Aorta (tissue), 5 donors: ENCODE data around the gene CABP2. TPM values are rescaled to one million over a fixed set of nuclear protein-coding genes. Genes with fewer than 3 reads are reported as not detected.
"Not testable (repeated sequence)": the region's sequence is repeated elsewhere in the genome, so short reads cannot be mapped to it uniquely, and the experiment has no call there.

Source experiments
- ATAC-seq: fragments of 200-7000 bp; cut with Tn5 transposase; one replicate; pipeline ENCODE4 v1.9.1; 2022; ENCODE audit warnings: moderate library complexity; ENCODE audit not compliant: low FRiP score
- DNase-seq, 2 donors: peaks; one replicate each; pipeline ENCODE4 v3.0.0-alpha.2; 2020
- H3K27ac ChIP-seq, 2 donors: one replicate each; pipeline ENCODE4 v1.5.1; 2013; ENCODE audit warnings: low read length in 2 of 2, mild to moderate bottlenecking in 2 of 2, moderate library complexity in 2 of 2, control low read depth in 1 of 2, inconsistent platforms in 1 of 2, low read depth in 1 of 2
- H3K27me3 ChIP-seq, 2 donors: one replicate each; pipeline ENCODE4 v1.6.1; 2013; ENCODE audit warnings: control low read depth in 1 of 2, low read length in 1 of 2, mild to moderate bottlenecking in 1 of 2, moderate library complexity in 1 of 2; ENCODE audit not compliant: insufficient read depth in 2 of 2, control insufficient read depth in 1 of 2
- H3K36me3 ChIP-seq, 2 donors: one replicate each; pipeline ENCODE4 v1.6.1; 2013; ENCODE audit warnings: control low read depth in 1 of 2, low read length in 1 of 2, mild to moderate bottlenecking in 1 of 2; ENCODE audit not compliant: insufficient read depth in 2 of 2, control insufficient read depth in 1 of 2
- H3K4me1 ChIP-seq, 2 donors: one replicate each; pipeline ENCODE4 v1.6.1; 2013; ENCODE audit warnings: low read length in 2 of 2, control low read depth in 1 of 2, mild to moderate bottlenecking in 1 of 2, moderate library complexity in 1 of 2; ENCODE audit not compliant: insufficient read depth in 2 of 2, control insufficient read depth in 1 of 2
- H3K4me3 ChIP-seq, 2 donors: one replicate each; pipeline ENCODE4 v1.5.1; 2013; ENCODE audit warnings: low read length in 2 of 2, control low read depth in 1 of 2, mild to moderate bottlenecking in 1 of 2
- H3K9me3 ChIP-seq: one replicate; pipeline ENCODE4 v1.6.1; 2013; ENCODE audit warnings: mild to moderate bottlenecking, low read length; ENCODE audit not compliant: control insufficient read depth
- WGBS, 2 donors: extraction: QIAGEN DNeasy Blood & Tissue Kit; methylation state at CpG; one replicate each; pipeline ENCODE4 v1.1.7; 2013; 5-methylcytosine and 5-hydroxymethylcytosine counted together
- intact Hi-C, 2 donors: fragments of 100-400 bp; cut with DNase I; formaldehyde crosslinking; loops; one replicate each; pipeline versions ENCODE4 v1.14.2 to v1.15.0; 2022
- polyA plus RNA-seq, 2 donors: library from polyadenylated mRNA; stranded (reverse); fragments of 200-250 nt; gene quantifications; one replicate each; pipeline ENCODE4 v1.2.3, GENCODE V29; 2013
- total RNA-seq, 2 donors: library from RNA; stranded (reverse); fragmentation: NEBNext Ultra II Directional; extraction: Animal tissue kit (Norgen Biotek cat#: 25700); gene quantifications; one replicate each; pipeline ENCODE4 v1.2.1, GENCODE V29; 2021
- donor health status: healthy with polysubstance abuse.
- donor health status: Bipolar disorder and iron deficiency.
- donor health status: DM: no; HTN: no; CAD: no.
- donor health status: DM: no; HTN: no; CAD: no.
- donor health status: DM: yes; HTN: yes; CAD: no.

The CABP2 gene
- total and polyA plus RNA-seq, 4 donors = not detected

DNA sequence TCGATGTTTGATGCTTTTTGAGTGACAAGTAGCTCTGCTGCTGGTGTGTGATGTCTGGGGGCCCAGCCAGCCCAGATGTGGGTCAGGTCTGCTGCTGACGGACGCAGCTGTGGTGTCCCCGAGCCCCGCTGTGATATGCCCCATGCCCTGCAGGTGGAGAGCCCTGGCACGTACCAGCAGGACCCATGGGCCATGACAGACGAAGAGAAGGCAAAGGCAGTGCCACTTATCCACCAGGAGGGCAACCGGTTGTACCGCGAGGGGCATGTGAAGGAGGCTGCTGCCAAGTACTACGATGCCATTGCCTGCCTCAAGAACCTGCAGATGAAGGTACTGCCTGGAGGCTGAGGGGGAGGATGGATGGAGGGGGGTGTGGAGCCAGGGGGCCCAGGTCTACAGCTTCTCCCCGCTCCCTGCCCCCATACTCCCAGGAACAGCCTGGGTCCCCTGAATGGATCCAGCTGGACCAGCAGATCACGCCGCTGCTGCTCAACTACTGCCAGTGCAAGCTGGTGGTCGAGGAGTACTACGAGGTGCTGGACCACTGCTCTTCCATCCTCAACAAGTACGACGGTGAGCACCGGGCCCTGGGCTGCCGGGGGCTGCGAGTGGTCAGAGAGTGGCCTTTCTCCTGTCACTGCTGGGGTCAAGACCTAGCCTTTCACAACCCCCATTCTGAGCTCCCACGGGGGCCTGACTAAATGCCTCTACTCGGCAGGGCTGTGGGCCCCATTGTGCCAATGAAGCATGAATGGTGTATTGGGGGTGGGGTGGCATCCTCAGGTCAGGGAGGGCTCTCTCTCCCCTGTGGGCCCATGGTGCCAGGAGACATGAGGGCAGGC is 33.1 kb downstream of the CABP2 start:
- Histone ChIP-seq H3K27me3 (no peaks in the 10 kb centered on the region), H3K4me3 (no peak overlapping the region), H3K4me1 (no peaks in the 10 kb centered on the region), H3K27ac (no peak overlapping the region), H3K9me3 (no peaks in the 10 kb centered on the region), H3K36me3 (no peaks in the 10 kb centered on the region)
- ATAC-seq = no peak
- intact Hi-C loops = no loop called here
- DNase-seq = peak in 1 of 2 donors; percentile 43
- 82% methylated on average over 23 of the region's 23 CpGs for WGBS, 2 donors

DNA sequence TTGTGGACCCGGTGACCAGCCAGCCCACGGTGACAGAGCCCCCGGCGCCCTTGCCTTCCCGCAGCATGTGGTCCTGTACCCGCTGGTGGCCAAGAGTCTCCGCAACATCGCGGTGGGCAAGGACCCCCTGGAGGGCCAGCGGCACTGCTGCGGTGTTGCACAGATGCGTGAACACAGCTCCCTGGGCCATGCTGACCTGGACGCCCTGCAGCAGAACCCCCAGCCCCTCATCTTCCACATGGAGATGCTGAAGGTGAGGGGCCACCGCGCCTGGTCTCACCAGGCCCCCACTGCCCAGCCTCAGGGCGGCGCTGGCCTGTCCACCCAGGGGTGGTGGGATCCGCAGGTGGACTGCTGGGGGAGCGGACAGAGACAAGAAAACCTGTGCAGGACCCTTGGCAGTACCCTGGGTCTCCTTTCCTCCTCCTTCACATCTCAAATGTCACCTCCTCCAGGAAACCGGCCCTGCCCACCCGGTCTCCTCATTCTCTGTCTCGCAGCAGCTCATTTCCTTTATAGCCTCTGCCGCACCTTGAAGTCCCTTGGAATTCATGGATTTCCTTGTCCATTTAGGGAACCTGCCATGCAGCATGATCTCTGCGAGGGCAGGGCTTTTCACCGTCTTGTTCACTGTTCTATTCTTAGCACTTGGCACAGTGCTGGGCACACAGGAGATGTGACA is 33.9 kb downstream of the CABP2 start:
- peak; percentile 36 to 75 for DNase-seq
- ATAC-seq = no peak
- no peaks in the 10 kb centered on the region for H3K27me3 ChIP-seq
- intact Hi-C loops = no loop called here
- no peak overlapping the region for H3K4me3 ChIP-seq
- H3K4me1 ChIP-seq = no peaks in the 10 kb centered on the region
- H3K9me3 ChIP-seq = no peaks in the 10 kb centered on the region
- H3K27ac ChIP-seq = no peak overlapping the region
- WGBS, 2 donors = 80 to 81% methylated on average over 24 to 25 of the region's 25 CpGs
- no peaks in the 10 kb centered on the region for H3K36me3 ChIP-seq

DNA sequence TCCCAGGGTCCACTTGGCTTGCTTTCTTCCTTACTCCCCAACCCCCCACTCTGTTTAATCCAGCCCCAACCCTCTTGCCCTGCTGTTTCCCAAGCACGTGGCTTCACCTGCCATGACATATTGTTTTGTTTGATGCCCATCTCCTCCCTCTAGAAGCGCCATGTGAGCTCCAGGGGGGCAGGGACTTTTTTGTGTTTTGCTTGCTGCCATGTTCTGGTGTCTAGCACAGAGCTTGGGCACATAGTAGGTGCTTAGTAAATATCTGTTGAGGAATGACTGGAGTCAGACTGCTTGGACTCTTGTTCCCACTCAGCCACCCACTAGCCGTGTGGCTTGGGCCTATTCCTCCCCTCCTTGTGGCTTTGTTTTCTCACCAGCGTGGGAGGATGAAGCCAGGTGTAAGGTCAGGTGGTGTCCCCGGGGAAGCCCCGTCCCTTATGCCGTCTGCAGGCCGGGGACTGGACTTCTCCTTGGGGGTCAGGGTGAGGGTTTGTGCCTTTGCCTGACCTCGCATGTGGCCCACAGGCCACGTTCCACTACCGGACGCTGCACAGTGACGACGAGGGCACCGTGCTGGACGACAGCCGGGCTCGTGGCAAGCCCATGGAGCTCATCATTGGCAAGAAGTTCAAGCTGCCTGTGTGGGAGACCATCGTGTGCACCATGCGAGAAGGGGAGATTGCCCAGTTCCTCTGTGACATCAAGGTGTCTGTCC is 36.6 kb downstream of the CABP2 start:
- no peaks in the 10 kb centered on the region for H3K27me3 ChIP-seq
- peaks cover 0 to 3% of the 10 kb centered on the region in 2 donors for H3K4me1 ChIP-seq
- peak in 1 of 2 donors; percentile 37 for DNase-seq
- H3K27ac ChIP-seq = no peak overlapping the region
- no peaks in the 10 kb centered on the region for H3K9me3 ChIP-seq
- H3K36me3 ChIP-seq = no peaks in the 10 kb centered on the region
- ATAC-seq = no peak
- intact Hi-C loops = no loop called here
- 87 to 89% methylated on average over 20 of the region's 20 CpGs for WGBS, 2 donors
- H3K4me3 ChIP-seq = no peak overlapping the region

DNA sequence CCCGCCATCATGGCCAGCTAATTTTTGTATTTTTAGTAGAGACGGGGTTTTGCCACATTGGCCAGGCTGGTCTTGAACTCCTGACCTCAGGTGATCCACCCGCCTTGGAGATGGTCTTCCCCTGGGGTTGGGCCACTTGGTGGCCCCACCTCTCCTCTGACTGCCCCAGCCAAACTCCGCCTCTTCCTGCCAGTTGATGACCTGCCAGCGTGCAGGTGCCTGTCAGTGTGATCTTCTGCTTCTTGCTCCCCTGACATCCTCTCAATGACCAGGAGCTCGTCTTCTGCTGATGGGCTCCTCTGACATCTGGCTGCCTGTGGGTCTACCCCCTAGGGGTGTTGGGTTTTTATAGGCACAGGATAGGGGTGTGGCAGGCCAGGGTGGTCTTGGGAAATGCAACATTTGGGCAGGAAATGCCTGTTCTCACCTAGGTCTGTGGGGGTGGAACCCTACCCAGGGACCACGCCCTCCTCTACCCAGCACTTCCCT is 37.3 kb downstream of the CABP2 start:
- H3K4me3 ChIP-seq, H3K4me1 ChIP-seq, intact Hi-C loops, H3K27me3 ChIP-seq, H3K36me3 ChIP-seq, H3K9me3 ChIP-seq, ATAC-seq, H3K27ac ChIP-seq: not testable (repeated sequence)
- peak in 1 of 2 donors; percentile 47 for DNase-seq
- WGBS, 2 donors = 90 to 91% methylated on average over 7 of the region's 7 CpGs

DNA sequence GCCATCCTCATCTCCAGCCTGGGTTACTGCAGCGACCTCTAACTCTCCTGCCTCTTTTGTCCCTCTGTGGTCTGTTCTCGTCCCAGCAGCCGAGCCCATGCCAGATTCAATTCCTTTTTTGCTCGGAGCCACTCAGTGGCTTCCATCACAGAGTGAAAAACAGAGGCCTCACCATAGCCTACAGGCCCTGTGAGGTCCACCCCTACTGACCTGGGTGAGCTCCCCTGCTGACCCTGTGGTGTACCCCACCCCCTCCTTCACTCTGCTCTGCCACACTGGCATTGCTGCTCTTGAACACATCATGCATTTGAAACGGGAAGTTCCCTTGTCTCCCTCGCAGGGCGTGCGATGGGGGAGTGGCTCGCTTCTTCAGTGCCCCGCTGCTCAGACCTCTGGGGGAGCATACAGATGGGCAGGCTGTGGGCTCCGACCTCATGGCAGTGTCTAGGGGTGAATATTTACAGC is 38.4 kb downstream of the CABP2 start:
- DNase-seq (peak; percentile 66 to 75), ATAC-seq (no peak)
- intact Hi-C loops = no loop called here
- no peak overlapping the region for H3K27ac ChIP-seq
- H3K27me3 ChIP-seq = no peaks in the 10 kb centered on the region
- 77 to 81% methylated on average over 11 of the region's 11 CpGs for WGBS, 2 donors
- peaks cover 0 to 3% of the 10 kb centered on the region in 2 donors for H3K4me1 ChIP-seq
- H3K9me3 ChIP-seq = no peaks in the 10 kb centered on the region
- H3K4me3 ChIP-seq = no peak overlapping the region
- H3K36me3 ChIP-seq = no peaks in the 10 kb centered on the region

DNA sequence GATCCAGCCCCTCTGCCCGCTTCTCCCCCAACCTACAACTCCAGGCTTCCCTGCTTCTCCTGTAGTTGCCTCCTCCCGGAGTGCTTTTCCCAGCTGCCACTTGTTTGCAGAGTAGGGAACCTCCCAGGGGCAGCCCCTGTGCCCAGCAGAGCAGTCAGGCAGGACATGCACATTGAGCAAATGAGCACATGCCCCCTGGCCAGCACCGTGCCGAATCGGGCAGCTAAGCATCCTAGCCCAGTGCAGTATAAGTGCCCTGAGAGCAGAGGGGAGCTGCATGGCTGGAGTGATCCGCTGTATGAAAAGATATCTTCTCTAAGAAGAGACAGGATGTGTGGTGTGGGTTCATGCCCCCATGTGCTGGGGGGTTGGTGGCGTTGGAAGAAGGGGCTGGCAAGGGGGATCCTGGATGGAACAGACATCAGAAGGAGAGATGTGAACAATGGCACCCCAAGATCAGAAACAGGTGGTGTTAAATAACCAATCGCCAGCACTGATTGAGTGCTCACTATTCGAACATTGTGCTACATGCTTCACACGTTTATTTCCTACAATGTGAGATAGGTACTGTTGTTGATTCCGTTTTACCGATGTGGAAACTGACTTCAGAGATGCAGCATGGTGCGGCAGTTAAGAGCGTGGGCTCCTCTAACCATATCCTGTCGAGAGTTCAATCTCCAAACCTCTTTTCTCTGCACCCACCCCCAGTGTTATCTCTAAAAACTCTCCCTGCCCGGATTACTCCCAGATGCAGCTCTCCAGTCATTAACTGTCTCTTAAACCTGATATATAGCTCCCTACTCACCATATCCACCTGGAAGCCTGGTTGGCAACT is 39.2 kb downstream of the CABP2 start:
- Histone ChIP-seq H3K4me1 (peaks cover 0 to 3% of the 10 kb centered on the region in 2 donors), H3K4me3 (no peak overlapping the region), H3K27ac (no peak overlapping the region), H3K9me3 (no peaks in the 10 kb centered on the region), H3K27me3 (no peaks in the 10 kb centered on the region), H3K36me3 (no peaks in the 10 kb centered on the region)
- DNase-seq (peak in 1 of 2 donors; percentile 24), ATAC-seq (no peak)
- intact Hi-C loops = no loop called here
- WGBS, 2 donors = 81 to 87% methylated on average over 16 of the region's 16 CpGs

DNA sequence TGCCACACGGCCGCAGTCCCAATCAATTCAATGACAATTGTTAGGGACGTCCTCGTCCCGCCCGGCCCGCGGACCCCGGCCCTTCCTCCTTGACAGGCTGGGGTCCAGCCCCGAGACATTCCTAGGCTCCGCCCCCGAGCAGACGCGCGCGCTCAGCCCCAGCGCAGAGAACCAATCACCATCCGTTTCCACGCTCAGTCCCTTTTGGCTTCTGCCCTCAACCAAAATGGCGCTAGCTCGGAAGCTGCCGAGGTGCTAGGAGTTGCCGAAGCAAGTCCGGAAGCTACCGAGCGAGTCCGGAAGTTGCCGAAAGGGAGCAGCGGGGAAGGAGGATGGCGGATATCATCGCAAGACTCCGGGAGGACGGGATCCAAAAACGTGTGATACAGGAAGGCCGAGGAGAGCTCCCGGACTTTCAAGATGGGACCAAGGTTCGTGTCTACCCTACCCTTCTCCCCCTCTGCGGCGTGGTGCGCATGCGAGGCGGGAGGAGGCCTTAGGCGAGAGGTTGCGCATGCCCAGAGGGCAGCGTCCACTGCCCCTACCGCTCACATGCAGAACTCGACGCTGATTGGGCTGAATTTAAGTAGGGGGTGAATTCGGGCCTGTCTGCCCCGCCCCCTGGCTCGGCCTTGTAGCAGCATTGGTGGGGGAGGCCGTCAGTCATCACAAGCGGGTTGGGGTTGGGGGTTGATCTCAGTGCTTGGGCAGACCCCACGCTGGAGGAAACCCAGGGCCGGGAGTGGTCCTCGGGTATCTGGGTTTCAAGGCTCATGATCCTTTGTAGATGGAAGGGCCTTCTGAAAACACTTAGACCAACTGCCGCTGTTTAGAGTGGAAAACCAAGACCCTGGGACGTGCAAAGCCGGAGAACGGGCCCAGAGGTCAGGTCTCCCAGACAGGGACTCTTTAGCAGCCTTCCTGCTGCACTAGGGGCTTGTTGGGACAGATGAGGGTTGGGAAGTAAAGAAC is 40.1 kb downstream of the CABP2 start, which contains the start of gene AIP:
Gene AIP, plus strand, starts transcription at position 200 of the 972 bp plus-strand sequence. Its CDS starts 133 bp downstream, at position 333.
- intact Hi-C loops = no loop called here
- peaks cover 0 to 3% of the 10 kb centered on the region in 2 donors for H3K4me1 ChIP-seq
- WGBS, 2 donors = 8% methylated on average over 60 of the region's 60 CpGs

More for the DNA sequence above, 40.1 kb downstream of the CABP2 start, which contains the start of gene AIP:
- ATAC-seq (peak; percentile 98), DNase-seq (peak; percentile 98)
- Histone ChIP-seq H3K27me3 (no peaks in the 10 kb centered on the region), H3K9me3 (no peaks in the 10 kb centered on the region), H3K36me3 (no peaks in the 10 kb centered on the region), H3K27ac (peak within 1 kb of the TSS in 1 of 2 donors; percentile 14), H3K4me3 (peak within 1 kb of the TSS; percentile 2 to 49)
